SK-N-SH (cell line): ENCODE measurements around the gene SEMA3C. TPM values are rescaled to one million over a fixed set of nuclear protein-coding genes. Genes with fewer than 3 reads are reported as not detected.

Source experiments
- CTCF ChIA-PET: fragments of 300-600, 350-600 bp; formaldehyde crosslinking; extraction: SDS; loops from one replicate; lab custom pipeline; 2021; lab: Yijun Ruan, JAX
- POLR2A ChIA-PET: fragments of 350-600 bp; sonication (Branson Sonifier 250); formaldehyde crosslinking; extraction: SDS; loops from one replicate; lab custom pipeline; 2020; ENCODE audit warnings: antibody characterized with exemption, inconsistent platforms; lab: Yijun Ruan, JAX
- DNase-seq: peaks from one replicate; pipeline ENCODE4 v3.0.0; 2012
- H2AFZ ChIP-seq: fragments of 200-600 bp; sonication (generic); 2 replicates; pipeline ENCODE4 v1.8.1; 2016; ENCODE audit warnings: antibody characterized with exemption, mild to moderate bottlenecking, low read depth
- H3F3A ChIP-seq: fragments of 200-600 bp; sonication (generic); replicated peaks from 2 replicates; pipeline ENCODE3; 2016; ENCODE audit warnings: antibody characterized with exemption, mild to moderate bottlenecking; ENCODE audit not compliant: insufficient read depth
- H3K27ac ChIP-seq, 2 experiments: fragments of 200-500 bp in 1 of 2; fragments of 200-600 bp in 1 of 2; sonication (Bioruptor generic) in 1 of 2; sonication (generic), shearing (Covaris generic) in 1 of 2; 2 replicates each; pipeline versions ENCODE4 v1.5.1 to v1.6.1; 2014 to 2016; ENCODE audit warnings: low read depth in 2 of 2, inconsistent platforms in 1 of 2, low read length in 1 of 2, mild to moderate bottlenecking in 1 of 2, mixed read lengths in 1 of 2
- H3K27me3 ChIP-seq: fragments of 200-600 bp; sonication (generic), shearing (Covaris generic); 2 replicates; pipeline ENCODE4 v1.6.1; 2016; ENCODE audit warnings: mixed run types; ENCODE audit not compliant: insufficient read depth
- H3K36me3 ChIP-seq, 2 experiments: fragments of 200-500 bp in 1 of 2; fragments of 200-600 bp in 1 of 2; sonication (Bioruptor generic) in 1 of 2; sonication (generic) in 1 of 2; replicated peaks in 1 of 2; 2 replicates each; pipeline versions ENCODE3 to v1.5.1; 2014 to 2016; ENCODE audit warnings: low read length in 1 of 2, mild to moderate bottlenecking in 1 of 2; ENCODE audit not compliant: insufficient read depth in 2 of 2, control insufficient read depth in 1 of 2
- H3K4me1 ChIP-seq, 2 experiments: fragments of 200-500 bp in 1 of 2; fragments of 200-600 bp in 1 of 2; sonication (Bioruptor generic) in 1 of 2; sonication (generic), shearing (Covaris generic) in 1 of 2; 2 replicates each; pipeline versions ENCODE4 v1.5.1 to v1.6.1; 2014 to 2016; ENCODE audit warnings: low read depth in 1 of 2, low read length in 1 of 2, mixed run types in 1 of 2; ENCODE audit not compliant: insufficient read depth in 2 of 2, control insufficient read depth in 1 of 2
- H3K4me2 ChIP-seq: fragments of 200-600 bp; sonication (generic), shearing (Covaris generic); 2 replicates; pipeline ENCODE4 v1.6.1; 2017; ENCODE audit warnings: mixed run types
- H3K4me3 ChIP-seq, 2 experiments: fragments of 200-500 bp in 1 of 2; fragments of 200-600 bp in 1 of 2; sonication (Bioruptor generic) in 1 of 2; sonication (generic), shearing (Covaris generic) in 1 of 2; 2 replicates each; pipeline versions ENCODE4 v1.5.1 to v1.8.1; 2014 to 2016; ENCODE audit warnings: low read depth in 2 of 2, inconsistent platforms in 1 of 2, low read length in 1 of 2, mild to moderate bottlenecking in 1 of 2, mixed read lengths in 1 of 2, moderate library complexity in 1 of 2
- H3K79me2 ChIP-seq: fragments of 200-600 bp; sonication (generic); 2 replicates; pipeline ENCODE4 v1.8.1; 2017; ENCODE audit warnings: mild to moderate bottlenecking; ENCODE audit not compliant: insufficient read depth
- H3K9ac ChIP-seq: fragments of 200-600 bp; sonication (generic); 2 replicates; pipeline ENCODE4 v1.6.1; 2017; ENCODE audit warnings: mixed run types
- H3K9me2 ChIP-seq: fragments of 200-600 bp; sonication (generic); 2 replicates; pipeline ENCODE4 v1.6.1; 2017; ENCODE audit warnings: mixed run types
- H3K9me3 ChIP-seq: fragments of 200-600 bp; sonication (generic); 2 replicates; pipeline ENCODE4 v1.6.1; 2017; ENCODE audit warnings: mixed run types, mild to moderate bottlenecking, moderate library complexity
- H4K20me1 ChIP-seq: fragments of 200-600 bp; sonication (generic); 2 replicates; pipeline ENCODE4 v1.6.1; 2017; ENCODE audit warnings: mild to moderate bottlenecking, mixed run types; ENCODE audit not compliant: insufficient read depth
- CHD2 ChIP-seq: fragments of 150-350 bp; IDR thresholded peaks from 2 replicates; pipeline ENCODE4 v1.6.1; 2018; ENCODE audit warnings: low read length; ENCODE audit not compliant: partially characterized antibody
- CTCF ChIP-seq: fragments of 200-600 bp; sonication (generic); IDR thresholded peaks from 2 replicates; pipeline ENCODE4 v1.6.1; 2017; ENCODE audit warnings: antibody characterized with exemption, mild to moderate bottlenecking, moderate library complexity
- EP300 ChIP-seq, 2 experiments: IDR thresholded peaks; 2 replicates each; pipeline versions ENCODE4 v1.4.0 to v1.6.1; 2012; ENCODE audit warnings: borderline replicate concordance in 1 of 2, low read depth in 1 of 2, low read length in 1 of 2
- EZH2phosphoT487 ChIP-seq: fragments of 200-600 bp; sonication (generic); IDR thresholded peaks from 2 replicates; pipeline ENCODE4 v1.6.1; 2017; ENCODE audit warnings: low read depth, mixed run types, mild to moderate bottlenecking, antibody characterized with exemption, moderate library complexity, borderline replicate concordance
- FOSL2 ChIP-seq: IDR thresholded peaks from 2 replicates; pipeline ENCODE4 v1.4.0; 2012; ENCODE audit warnings: low read depth, mild to moderate bottlenecking, moderate library complexity, borderline replicate concordance
- FOXJ3 ChIP-seq: sonication (generic); formaldehyde crosslinking; IDR thresholded peaks from 2 replicates; pipeline ENCODE4 v1.5.1; 2020; ENCODE audit warnings: mild to moderate bottlenecking, missing genetic modification reagents
- FOXM1 ChIP-seq: IDR thresholded peaks from 2 replicates; pipeline ENCODE4 v1.4.0; 2012; ENCODE audit warnings: low read depth, mild to moderate bottlenecking
- GABPA ChIP-seq: IDR thresholded peaks from 2 replicates; pipeline ENCODE4 v1.4.0; 2012; ENCODE audit warnings: low read depth, mild to moderate bottlenecking
- GATA2 ChIP-seq: sonication (generic); formaldehyde crosslinking; IDR thresholded peaks from 2 replicates; pipeline ENCODE4 v1.5.0; 2020; ENCODE audit warnings: mild to moderate bottlenecking, missing genetic modification reagents
- IRF3 ChIP-seq: fragments of 150-350 bp; IDR thresholded peaks from 2 replicates; pipeline ENCODE4 v1.6.1; 2016; ENCODE audit warnings: mild to moderate bottlenecking, low read depth, low read length
- JUND ChIP-seq: IDR thresholded peaks from 2 replicates; pipeline ENCODE4 v1.4.0; 2012
- MAX ChIP-seq: IDR thresholded peaks from 2 replicates; pipeline ENCODE4 v1.4.0; 2012; ENCODE audit warnings: low read depth
- MEF2A ChIP-seq: IDR thresholded peaks from 2 replicates; pipeline ENCODE4 v1.4.0; 2012; ENCODE audit warnings: low read depth, borderline replicate concordance
- MXI1 ChIP-seq: IDR thresholded peaks from 2 replicates; pipeline ENCODE4 v1.6.1; 2012; ENCODE audit warnings: mild to moderate bottlenecking, low read depth, low read length, improper control_type of control experiment
- NRF1 ChIP-seq: IDR thresholded peaks from 2 replicates; pipeline ENCODE4 v1.6.1; 2012; ENCODE audit warnings: low read depth, mild to moderate bottlenecking, low read length
- POLR2AphosphoS5 ChIP-seq: IDR thresholded peaks from 2 replicates; pipeline ENCODE4 v1.6.1; 2012; ENCODE audit warnings: low read depth, low read length
- RCOR1 ChIP-seq: fragments of 150-350 bp; IDR thresholded peaks from 2 replicates; pipeline ENCODE4 v1.6.1; 2017; ENCODE audit warnings: antibody characterized with exemption, low read length
- REST ChIP-seq: IDR thresholded peaks from 2 replicates; pipeline ENCODE4 v1.6.1; 2012; ENCODE audit warnings: mild to moderate bottlenecking, low read depth, low read length, moderate library complexity
- RFX5 ChIP-seq: IDR thresholded peaks from 2 replicates; pipeline ENCODE4 v1.6.1; 2012; ENCODE audit warnings: mild to moderate bottlenecking, improper control_type of control experiment, low read length
- RXRA ChIP-seq: IDR thresholded peaks from 2 replicates; pipeline ENCODE4 v1.4.0; 2012; ENCODE audit warnings: low read depth, mild to moderate bottlenecking, borderline replicate concordance
- WGBS: methylation state at CpG from one replicate; pipeline ENCODE4 v1.1.6; 2017; ENCODE audit warnings: low lambda C conversion rate; 5-methylcytosine and 5-hydroxymethylcytosine counted together
- polyA plus RNA-seq, 3 experiments: library from polyadenylated mRNA; depleted of rRNA; stranded (reverse); fragments of >200 nt; gene quantifications; 2 replicates each; pipeline ENCODE4 v1.2.3, GENCODE V29; 2012
- TF ChIP-seq, protein P1 (sequence below): IDR thresholded peaks from 2 replicates; pipeline ENCODE4 v1.4.0; 2012; ENCODE audit warnings: low read depth, borderline replicate concordance
- TF ChIP-seq, protein P2 (sequence below): IDR thresholded peaks from 2 replicates; pipeline ENCODE4 v1.4.0; 2012; ENCODE audit warnings: low read depth, borderline replicate concordance

SEMA3C gene
- polyA plus RNA-seq, 1 of the 3 experiments (the other 2 are of a cell fraction) = 51.1 TPM

DNA sequence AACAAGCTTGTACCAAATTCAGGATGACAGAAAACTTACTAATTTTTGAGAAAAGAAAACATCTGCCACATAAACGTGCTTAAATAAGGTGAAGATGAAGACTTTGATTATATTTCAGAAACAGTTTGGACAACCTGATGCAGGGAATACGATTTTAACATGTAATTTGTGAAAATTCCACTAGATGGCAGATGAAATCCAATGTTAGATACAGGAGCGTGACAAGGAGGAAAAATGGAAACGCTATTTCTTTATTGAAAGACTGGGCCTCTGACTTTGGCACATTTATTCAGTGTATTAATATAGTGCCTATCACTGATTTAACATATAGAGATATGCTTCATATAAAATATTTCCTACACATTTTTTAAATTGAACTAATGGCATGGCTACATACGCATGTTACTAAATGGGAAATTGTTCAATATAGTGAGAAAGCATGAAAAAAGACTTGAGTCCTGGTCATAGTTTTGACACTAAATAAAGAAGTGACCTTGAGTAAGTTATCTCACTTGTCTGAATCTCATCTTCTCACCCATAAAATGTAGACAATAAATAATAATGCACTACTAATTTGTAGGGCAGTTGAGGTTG is 219.7 kb downstream of the SEMA3C start:
- Histone ChIP-seq H4K20me1 (no peaks in the 10 kb centered on the region), H3K36me3 (no peaks in the 10 kb centered on the region), H3K4me1 (peaks cover 8 to 16% of the 10 kb centered on the region in 2 experiments; a peak in 3 of 4 replicates), H3K4me2 (peak overlapping the region; percentile 15; the same call in 1 of the 2 replicates), H3K4me3 (no peak overlapping the region), H3K9me3 (0 out of 2 replicates have a peak, but pooled peaks cover 6% of the 10 kb centered on the region), H3K27ac (no peak overlapping the region), H3K27me3 (no peaks in the 10 kb centered on the region), H3F3A (peaks cover 3% of the 10 kb centered on the region), H3K9me2 (no peaks in the 10 kb centered on the region), H2AFZ (peak overlapping the region; percentile 10; the same call in 1 of the 2 replicates), H3K79me2 (no peaks in the 10 kb centered on the region), H3K9ac (no peak overlapping the region)
- peak; percentile 36 for DNase-seq
- CTCF ChIA-PET = interaction anchor here (0.6 to 8.2 kb wide), 28 partner anchors 10 to 1381 kb away, joined by 3 to 105 read pairs (median 3); no protein-coding TSS in a partner anchor
- 20% methylated on average over 5 of the region's 5 CpGs for WGBS
- POLR2A ChIA-PET = no interaction called here
- TF ChIP-seq FOXM1 = no peak
- no peak for TF ChIP-seq FOXJ3 (CRISPR knock-in tag)
- TF ChIP-seq CTCF = peak; percentile 91
- 0 out of 2 replicates have a peak, but pooled peaks have one; percentile 47 for TF ChIP-seq MXI1
- TF ChIP-seq EP300 (IDR thresholded peaks at IDR 0.05; ENCODE audit: borderline replicate concordance in 1 of 2, low read depth in 1 of 2, low read length in 1 of 2) = no peak
- TF ChIP-seq, protein P1, sequence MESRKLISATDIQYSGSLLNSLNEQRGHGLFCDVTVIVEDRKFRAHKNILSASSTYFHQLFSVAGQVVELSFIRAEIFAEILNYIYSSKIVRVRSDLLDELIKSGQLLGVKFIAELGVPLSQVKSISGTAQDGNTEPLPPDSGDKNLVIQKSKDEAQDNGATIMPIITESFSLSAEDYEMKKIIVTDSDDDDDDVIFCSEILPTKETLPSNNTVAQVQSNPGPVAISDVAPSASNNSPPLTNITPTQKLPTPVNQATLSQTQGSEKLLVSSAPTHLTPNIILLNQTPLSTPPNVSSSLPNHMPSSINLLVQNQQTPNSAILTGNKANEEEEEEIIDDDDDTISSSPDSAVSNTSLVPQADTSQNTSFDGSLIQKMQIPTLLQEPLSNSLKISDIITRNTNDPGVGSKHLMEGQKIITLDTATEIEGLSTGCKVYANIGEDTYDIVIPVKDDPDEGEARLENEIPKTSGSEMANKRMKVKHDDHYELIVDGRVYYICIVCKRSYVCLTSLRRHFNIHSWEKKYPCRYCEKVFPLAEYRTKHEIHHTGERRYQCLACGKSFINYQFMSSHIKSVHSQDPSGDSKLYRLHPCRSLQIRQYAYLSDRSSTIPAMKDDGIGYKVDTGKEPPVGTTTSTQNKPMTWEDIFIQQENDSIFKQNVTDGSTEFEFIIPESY = no peak
- TF ChIP-seq, protein P2, sequence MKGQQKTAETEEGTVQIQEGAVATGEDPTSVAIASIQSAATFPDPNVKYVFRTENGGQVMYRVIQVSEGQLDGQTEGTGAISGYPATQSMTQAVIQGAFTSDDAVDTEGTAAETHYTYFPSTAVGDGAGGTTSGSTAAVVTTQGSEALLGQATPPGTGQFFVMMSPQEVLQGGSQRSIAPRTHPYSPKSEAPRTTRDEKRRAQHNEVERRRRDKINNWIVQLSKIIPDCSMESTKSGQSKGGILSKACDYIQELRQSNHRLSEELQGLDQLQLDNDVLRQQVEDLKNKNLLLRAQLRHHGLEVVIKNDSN = no peak
- TF ChIP-seq GABPA = no peak
- 0 out of 2 replicates have a peak, but pooled peaks have one; percentile 22 for TF ChIP-seq RCOR1
- TF ChIP-seq POLR2AphosphoS5 = no peak
- no peak for TF ChIP-seq NRF1
- TF ChIP-seq IRF3 = no peak
- TF ChIP-seq GATA2 (CRISPR knock-in tag) = no peak
- no peak for TF ChIP-seq MEF2A
- no peak for TF ChIP-seq JUND
- no peak for TF ChIP-seq MAX
- no peak for TF ChIP-seq CHD2
- TF ChIP-seq RFX5 = no peak
- no peak for TF ChIP-seq REST
- TF ChIP-seq RXRA = no peak
- no peak for TF ChIP-seq EZH2phosphoT487
- no peak for TF ChIP-seq FOSL2
